ENCODE measurements around the gene C17orf75.

Gene C17orf75

DNA sequence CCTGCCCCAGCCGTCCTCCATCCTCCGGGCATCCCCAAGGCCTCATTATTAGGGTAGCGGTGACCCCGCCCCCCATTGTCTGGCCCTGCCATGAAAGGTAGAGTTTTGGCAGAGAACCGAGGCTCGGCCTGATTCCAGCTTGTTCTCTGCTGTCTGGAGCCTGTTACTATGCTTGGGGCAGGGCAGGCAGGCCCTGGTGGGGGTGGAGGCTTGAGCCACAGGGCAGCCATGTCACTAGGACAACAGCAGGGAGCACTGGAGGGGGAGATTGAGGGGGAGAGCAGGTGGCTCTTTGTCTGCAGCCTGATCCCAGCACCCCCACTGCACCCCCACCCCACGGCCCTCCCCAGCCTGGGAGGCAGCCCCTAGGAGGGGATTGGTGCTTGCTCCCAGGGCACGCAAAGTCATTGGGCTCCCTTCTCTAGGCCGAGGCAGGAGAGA is 60.9 kb downstream of the C17orf75 start:
- DNase-seq (ENCODE audit: low read depth): no peak
- TF ChIP-seq, protein P1, sequence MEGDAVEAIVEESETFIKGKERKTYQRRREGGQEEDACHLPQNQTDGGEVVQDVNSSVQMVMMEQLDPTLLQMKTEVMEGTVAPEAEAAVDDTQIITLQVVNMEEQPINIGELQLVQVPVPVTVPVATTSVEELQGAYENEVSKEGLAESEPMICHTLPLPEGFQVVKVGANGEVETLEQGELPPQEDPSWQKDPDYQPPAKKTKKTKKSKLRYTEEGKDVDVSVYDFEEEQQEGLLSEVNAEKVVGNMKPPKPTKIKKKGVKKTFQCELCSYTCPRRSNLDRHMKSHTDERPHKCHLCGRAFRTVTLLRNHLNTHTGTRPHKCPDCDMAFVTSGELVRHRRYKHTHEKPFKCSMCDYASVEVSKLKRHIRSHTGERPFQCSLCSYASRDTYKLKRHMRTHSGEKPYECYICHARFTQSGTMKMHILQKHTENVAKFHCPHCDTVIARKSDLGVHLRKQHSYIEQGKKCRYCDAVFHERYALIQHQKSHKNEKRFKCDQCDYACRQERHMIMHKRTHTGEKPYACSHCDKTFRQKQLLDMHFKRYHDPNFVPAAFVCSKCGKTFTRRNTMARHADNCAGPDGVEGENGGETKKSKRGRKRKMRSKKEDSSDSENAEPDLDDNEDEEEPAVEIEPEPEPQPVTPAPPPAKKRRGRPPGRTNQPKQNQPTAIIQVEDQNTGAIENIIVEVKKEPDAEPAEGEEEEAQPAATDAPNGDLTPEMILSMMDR (IDR thresholded peaks at IDR 0.05; ENCODE audit: insufficient read depth, low read depth, low read length, missing control alignments): no peak
- no peak overlapping the region for H3K4me3 ChIP-seq (ENCODE audit: low read depth, low read length)

GRCh38 chr17:32279891-32280716 is 61.9 kb downstream of the C17orf75 start:
- no peak overlapping the region for H3K4me3 ChIP-seq (ENCODE audit: low read depth, low read length)
- DNase-seq (ENCODE audit: low read depth): no peak

GRCh38 chr17:32278815-32279214 is 63.2 kb downstream of the C17orf75 start:
- no peak for DNase-seq (ENCODE audit: low read depth)
- TF ChIP-seq, protein P1 (IDR thresholded peaks at IDR 0.05; ENCODE audit: insufficient read depth, low read depth, low read length, missing control alignments): no peak
- no peak overlapping the region for H3K4me3 ChIP-seq (ENCODE audit: low read depth, low read length)

More at GRCh38 chr17:32279891-32280716, 61.9 kb downstream of the C17orf75 start:
- TF ChIP-seq, protein P1 (IDR thresholded peaks at IDR 0.05; ENCODE audit: insufficient read depth, low read depth, low read length, missing control alignments): no peak
